Vagina (tissue), 2 donors: Measurements from ENCODE around the gene PBX4. TPM values are rescaled to one million over a fixed set of nuclear protein-coding genes. Genes with fewer than 3 reads are reported as not detected.

ENCODE experiments used
- DNase-seq, 2 donors: peaks; one replicate each; pipeline ENCODE4 v3.0.0-alpha.2; 2017; ENCODE audit errors: extremely low spot score in 2 of 2
- H3K27ac ChIP-seq: fragments of 200-600 bp; sonication (generic); one replicate; pipeline ENCODE4 v1.5.1; 2019
- H3K27me3 ChIP-seq: fragments of 200-600 bp; sonication (generic); one replicate; pipeline ENCODE4 v1.5.1; 2019
- H3K36me3 ChIP-seq, 2 donors: fragments of 200-600 bp; sonication (generic); one replicate each; pipeline ENCODE4 v1.5.1; 2017 to 2019
- H3K4me1 ChIP-seq: fragments of 200-600 bp; sonication (generic); one replicate; pipeline ENCODE4 v1.5.1; 2019
- H3K4me3 ChIP-seq, 2 donors: fragments of 200-600 bp; sonication (generic); 1 replicate in 1 of 2; 2 replicates in 1 of 2; pipeline ENCODE4 v1.5.1; 2016 to 2019
- H3K9me3 ChIP-seq: fragments of 200-600 bp; sonication (generic); one replicate; pipeline ENCODE4 v1.5.1; 2019
- POLR2A ChIP-seq, 2 donors: fragments of 450-650 bp; IDR thresholded peaks; one replicate each; pipeline ENCODE4 v1.6.1; 2017; ENCODE audit warnings: antibody characterized with exemption in 2 of 2, mild to moderate bottlenecking in 2 of 2, moderate library complexity in 2 of 2
- POLR2AphosphoS5 ChIP-seq, 2 donors: sonication (generic); formaldehyde crosslinking; IDR thresholded peaks; one replicate each; pipeline ENCODE4 v1.9.0; 2017; ENCODE audit warnings: antibody characterized with exemption in 2 of 2, mild to moderate bottlenecking in 2 of 2, low read depth in 1 of 2; ENCODE audit not compliant: insufficient read depth in 1 of 2
- intact Hi-C: fragments of 100-400 bp; cut with DNase I; formaldehyde crosslinking; loops from one replicate; pipeline ENCODE4 v1.15.1; 2023
- total RNA-seq: library from RNA; depleted of rRNA; stranded (reverse); fragments of >200 nt; gene quantifications from one replicate; pipeline ENCODE4 v1.2.3, GENCODE V29; 2016
- TF ChIP-seq, protein P1 (sequence below), 3 experiments: fragments of 450-650 bp in 2 of 3; fragments of 200-600 bp in 1 of 3; sonication (generic) in 1 of 3; IDR thresholded peaks; one replicate each; pipeline ENCODE4 v1.5.1; 2017 to 2019; ENCODE audit warnings: antibody characterized with exemption in 3 of 3, mild to moderate bottlenecking in 2 of 3, moderate library complexity in 2 of 3

PBX4 gene
- total RNA-seq, 1 donor from 2014 or later: 5.2 TPM

DNA sequence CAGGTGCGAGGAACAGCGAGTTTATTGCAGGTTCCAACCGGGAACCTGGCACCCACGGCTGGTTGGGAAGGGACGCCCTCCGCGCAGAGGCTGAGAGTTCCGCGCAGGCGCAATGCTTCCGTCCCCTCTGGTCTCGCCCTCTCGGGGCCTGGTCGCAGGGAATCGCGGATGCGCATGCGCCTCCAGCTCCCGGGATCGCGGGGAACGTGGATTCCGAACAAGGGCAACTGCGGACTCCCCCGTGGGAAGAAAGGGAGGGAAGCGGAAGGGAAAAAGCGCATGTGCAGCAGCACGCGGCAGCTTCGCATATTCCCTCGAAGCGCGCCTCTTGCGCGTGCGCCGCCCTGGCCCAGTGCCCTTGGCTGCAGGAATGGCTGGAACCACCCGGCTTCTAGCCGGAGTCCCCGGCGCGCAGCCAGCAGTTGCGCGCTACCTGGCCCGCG lies 104.3 kb downstream of the PBX4 start:
- H3K4me3 ChIP-seq: peak overlapping the region; percentile 11 to 20
- intact Hi-C loops: no loop called here

GRCh38 chr19:19513682-19514081 lies 104.8 kb downstream of the PBX4 start:
- Histone ChIP-seq H3K4me3 (peak overlapping the region; percentile 11 to 20), H3K27ac (no peak overlapping the region), H3K4me1 (peaks cover 37% of the 10 kb centered on the region), H3K27me3 (no peaks in the 10 kb centered on the region), H3K36me3 (no peaks in the 10 kb centered on the region), H3K9me3 (no peaks in the 10 kb centered on the region)
- intact Hi-C loops: no loop called here
- no peak for DNase-seq
- no peak for TF ChIP-seq POLR2A (IDR thresholded peaks at IDR 0.05)
- no peak for TF ChIP-seq POLR2AphosphoS5 (IDR thresholded peaks at IDR 0.05; ENCODE audit: insufficient read depth in 1 of 2, low read depth in 1 of 2)

More for the DNA sequence above, 104.3 kb downstream of the PBX4 start:
- Histone ChIP-seq H3K27ac (no peak overlapping the region), H3K27me3 (no peaks in the 10 kb centered on the region), H3K9me3 (no peaks in the 10 kb centered on the region), H3K36me3 (no peaks in the 10 kb centered on the region), H3K4me1 (peaks cover 37% of the 10 kb centered on the region)
- TF ChIP-seq, protein P1, sequence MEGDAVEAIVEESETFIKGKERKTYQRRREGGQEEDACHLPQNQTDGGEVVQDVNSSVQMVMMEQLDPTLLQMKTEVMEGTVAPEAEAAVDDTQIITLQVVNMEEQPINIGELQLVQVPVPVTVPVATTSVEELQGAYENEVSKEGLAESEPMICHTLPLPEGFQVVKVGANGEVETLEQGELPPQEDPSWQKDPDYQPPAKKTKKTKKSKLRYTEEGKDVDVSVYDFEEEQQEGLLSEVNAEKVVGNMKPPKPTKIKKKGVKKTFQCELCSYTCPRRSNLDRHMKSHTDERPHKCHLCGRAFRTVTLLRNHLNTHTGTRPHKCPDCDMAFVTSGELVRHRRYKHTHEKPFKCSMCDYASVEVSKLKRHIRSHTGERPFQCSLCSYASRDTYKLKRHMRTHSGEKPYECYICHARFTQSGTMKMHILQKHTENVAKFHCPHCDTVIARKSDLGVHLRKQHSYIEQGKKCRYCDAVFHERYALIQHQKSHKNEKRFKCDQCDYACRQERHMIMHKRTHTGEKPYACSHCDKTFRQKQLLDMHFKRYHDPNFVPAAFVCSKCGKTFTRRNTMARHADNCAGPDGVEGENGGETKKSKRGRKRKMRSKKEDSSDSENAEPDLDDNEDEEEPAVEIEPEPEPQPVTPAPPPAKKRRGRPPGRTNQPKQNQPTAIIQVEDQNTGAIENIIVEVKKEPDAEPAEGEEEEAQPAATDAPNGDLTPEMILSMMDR (IDR thresholded peaks at IDR 0.05): no peak
- no peak for TF ChIP-seq POLR2A (IDR thresholded peaks at IDR 0.05)
- peak in 1 of 2 donors; percentile 26 for TF ChIP-seq POLR2AphosphoS5 (IDR thresholded peaks at IDR 0.05; ENCODE audit: insufficient read depth in 1 of 2, low read depth in 1 of 2)
- no peak for DNase-seq

Other genes with a start within 250 kb of the PBX4 start
- 49.6 TPM for gene GATAD2A, start 213.0 kb downstream of the PBX4 start, total RNA-seq
- gene TSSK6, start 103.1 kb downstream of the PBX4 start, total RNA-seq: 0.98 TPM
- 47.9 TPM for gene NDUFA13, start 102.5 kb downstream of the PBX4 start, total RNA-seq
- gene YJEFN3, start 89.8 kb downstream of the PBX4 start, total RNA-seq: 2.5 TPM
- 0.98 TPM for gene CILP2, start 80.4 kb downstream of the PBX4 start, total RNA-seq
- 15.2 TPM for gene LPAR2, start 9.5 kb upstream of the PBX4 start, total RNA-seq
- 12.3 TPM for gene GMIP, start 25.0 kb upstream of the PBX4 start, total RNA-seq
- 114 TPM for gene ATP13A1, start 45.0 kb upstream of the PBX4 start, total RNA-seq
- 6.9 TPM for gene ZNF101, start 50.2 kb upstream of the PBX4 start, total RNA-seq
- gene ZNF14, start 114.4 kb upstream of the PBX4 start, total RNA-seq: 5.4 TPM
- 33.6 TPM for gene ZNF506, start 203.1 kb upstream of the PBX4 start, total RNA-seq
- 4.9 TPM for gene ZNF253, start 247.2 kb upstream of the PBX4 start, total RNA-seq